RWPE1 (cell line): Measurements from ENCODE around the gene BMP4.

ENCODE experiments used
- CTCF ChIA-PET: fragments of 350-600 bp; sonication (Branson Sonifier 250); formaldehyde crosslinking; extraction: SDS; loops from one replicate; lab custom pipeline; 2021; lab: Yijun Ruan, JAX
- POLR2A ChIA-PET: fragments of 400-600 bp; formaldehyde crosslinking; extraction: SDS; loops from one replicate; lab custom pipeline; 2020; ENCODE audit warnings: antibody characterized with exemption; ENCODE audit not compliant: low non-redundant PET; lab: Yijun Ruan, JAX
- DNase-seq: peaks from one replicate; pipeline ENCODE4 v3.0.0; 2012; ENCODE audit warnings: low spot score
- H3K27ac ChIP-seq: fragments of 450-650 bp; 2 replicates; pipeline ENCODE4 v1.5.1; 2017
- CTCF ChIP-seq: fragments of 450-650 bp; conservative IDR thresholded peaks from 2 replicates; pipeline ENCODE4 v1.5.1; 2017; ENCODE audit warnings: low read depth, mild to moderate bottlenecking

BMP4 gene

DNA sequence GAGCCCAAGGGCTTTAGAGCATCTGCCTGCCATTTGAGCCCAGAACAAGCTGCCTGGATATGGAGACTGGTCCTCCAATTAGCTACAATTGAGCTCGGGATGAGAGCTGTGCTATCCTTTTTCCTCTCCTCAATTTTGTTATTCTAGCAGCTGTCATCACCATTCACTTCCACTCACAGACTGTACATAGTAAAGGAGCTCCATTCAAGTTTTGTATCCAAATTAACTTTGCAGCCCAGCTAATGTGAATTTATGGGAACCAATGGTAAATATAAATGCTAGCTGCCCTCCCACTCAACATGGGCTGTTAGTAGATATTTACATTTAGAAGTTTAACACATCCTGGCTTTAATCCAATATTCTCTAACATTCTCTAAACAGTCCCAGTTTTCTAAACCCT, 44.6 kb downstream of the BMP4 start:
- ChIA-PET CTCF (interaction anchor here (0.6 kb wide), 1 partner anchor 14 kb away, joined by 3 read pairs; no protein-coding TSS in a partner anchor), POLR2A (no interaction called here)
- no peak for TF ChIP-seq CTCF
- H3K27ac ChIP-seq = no peak overlapping the region
- DNase-seq = no peak

- ChIA-PET POLR2A (no interaction called here), CTCF (no interaction called here)
- no peak overlapping the region for H3K27ac ChIP-seq
- DNase-seq = no peak
- no peak for TF ChIP-seq CTCF
Observed at GRCh38 chr14:53908416-53908815, 48.2 kb downstream of the BMP4 start.

DNA sequence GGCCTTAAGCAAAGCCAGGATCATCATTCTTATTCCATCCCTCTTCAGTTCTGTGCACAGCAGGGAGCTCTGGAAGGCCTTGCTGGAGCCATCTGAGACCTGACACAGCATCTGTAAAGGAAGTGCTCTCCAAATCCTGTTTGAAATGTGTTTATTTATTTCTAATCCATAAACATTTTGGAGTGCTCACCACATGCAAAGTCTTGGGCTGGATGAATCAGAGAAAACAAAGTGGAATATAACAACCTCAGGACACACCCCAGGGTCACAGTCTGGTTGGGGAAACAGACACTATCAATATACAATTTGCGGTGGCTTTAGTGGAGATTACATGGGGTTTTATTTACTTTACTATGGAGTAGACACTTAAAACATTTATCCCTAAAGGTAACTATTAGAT, 54.3 kb downstream of the BMP4 start:
- ChIA-PET CTCF (no interaction called here), POLR2A (no interaction called here)
- TF ChIP-seq CTCF = no peak
- DNase-seq = no peak
- H3K27ac ChIP-seq = no peak overlapping the region

DNA sequence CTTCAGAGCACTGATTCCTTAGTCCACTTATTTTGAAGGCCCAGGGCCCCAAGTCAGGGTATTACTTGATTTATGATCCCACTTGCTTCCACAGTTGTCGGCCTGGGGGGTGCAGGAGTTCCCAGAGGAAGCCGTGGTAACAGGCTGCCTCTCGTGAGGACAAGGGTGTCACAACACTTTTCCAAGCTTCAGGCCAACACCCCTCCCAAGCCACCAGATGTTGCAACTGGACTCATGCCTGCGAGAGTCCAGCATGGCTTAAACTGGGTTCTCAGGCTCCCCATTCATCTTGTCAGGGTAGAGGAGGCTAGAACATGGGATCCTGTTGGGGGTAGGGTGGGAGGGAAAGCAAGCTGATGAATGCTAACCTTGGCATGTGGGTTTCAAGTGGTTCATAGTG, 56.1 kb downstream of the BMP4 start:
- CTCF ChIA-PET = interaction anchor here (0.6 to 0.8 kb wide), 2 partner anchors 170 to 969 kb away, joined by 3 read pairs; no protein-coding TSS in a partner anchor
- POLR2A ChIA-PET = no interaction called here
- no peak for TF ChIP-seq CTCF
- no peak overlapping the region for H3K27ac ChIP-seq
- DNase-seq = no peak
